Adrenal gland (tissue), 5 donors: ENCODE results near the gene MRPS34.

Experiments used
- POLR2A ChIP-seq, 2 donors: fragments of 450-650 bp; IDR thresholded peaks; one replicate each; pipeline ENCODE4 v1.6.1; 2017; ENCODE audit warnings: antibody characterized with exemption in 2 of 2, mild to moderate bottlenecking in 2 of 2, moderate library complexity in 1 of 2
- TF ChIP-seq, protein P1 (sequence below), 6 experiments: fragments of 450-650 bp in 4 of 6; fragments of 200-600 bp in 2 of 6; sonication (generic) in 1 of 6; IDR thresholded peaks; 1 replicate in 5 of 6; 2 replicates in 1 of 6; pipeline versions ENCODE4 v1.5.1 to v1.8.0; 2016 to 2021; ENCODE audit warnings: antibody characterized with exemption in 6 of 6, mild to moderate bottlenecking in 2 of 6, moderate library complexity in 1 of 6
- donor health status: DM: no; HTN: no; CAD: no.

- no peak for TF ChIP-seq POLR2A (IDR thresholded peaks at IDR 0.05)
- TF ChIP-seq, protein P1, sequence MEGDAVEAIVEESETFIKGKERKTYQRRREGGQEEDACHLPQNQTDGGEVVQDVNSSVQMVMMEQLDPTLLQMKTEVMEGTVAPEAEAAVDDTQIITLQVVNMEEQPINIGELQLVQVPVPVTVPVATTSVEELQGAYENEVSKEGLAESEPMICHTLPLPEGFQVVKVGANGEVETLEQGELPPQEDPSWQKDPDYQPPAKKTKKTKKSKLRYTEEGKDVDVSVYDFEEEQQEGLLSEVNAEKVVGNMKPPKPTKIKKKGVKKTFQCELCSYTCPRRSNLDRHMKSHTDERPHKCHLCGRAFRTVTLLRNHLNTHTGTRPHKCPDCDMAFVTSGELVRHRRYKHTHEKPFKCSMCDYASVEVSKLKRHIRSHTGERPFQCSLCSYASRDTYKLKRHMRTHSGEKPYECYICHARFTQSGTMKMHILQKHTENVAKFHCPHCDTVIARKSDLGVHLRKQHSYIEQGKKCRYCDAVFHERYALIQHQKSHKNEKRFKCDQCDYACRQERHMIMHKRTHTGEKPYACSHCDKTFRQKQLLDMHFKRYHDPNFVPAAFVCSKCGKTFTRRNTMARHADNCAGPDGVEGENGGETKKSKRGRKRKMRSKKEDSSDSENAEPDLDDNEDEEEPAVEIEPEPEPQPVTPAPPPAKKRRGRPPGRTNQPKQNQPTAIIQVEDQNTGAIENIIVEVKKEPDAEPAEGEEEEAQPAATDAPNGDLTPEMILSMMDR (IDR thresholded peaks at IDR 0.05): no peak
Measured at GRCh38 chr16:1790611-1791255, 17.8 kb upstream of the MRPS34 start.
